HG03520 (cell line): ENCODE data around the gene KLHL4.
"Not testable (repeated sequence)": the region's sequence is repeated elsewhere in the genome, so short reads cannot be mapped to it uniquely, and the experiment has no call there.

ENCODE experiments used
- ATAC-seq: cut with Tn5 transposase; IDR thresholded peaks from one replicate; pipeline ENCODE4 v1.9.1; 2021; ENCODE audit warnings: mild to moderate bottlenecking, moderate library complexity; ENCODE audit not compliant: unreplicated experiment

The KLHL4 gene

DNA sequence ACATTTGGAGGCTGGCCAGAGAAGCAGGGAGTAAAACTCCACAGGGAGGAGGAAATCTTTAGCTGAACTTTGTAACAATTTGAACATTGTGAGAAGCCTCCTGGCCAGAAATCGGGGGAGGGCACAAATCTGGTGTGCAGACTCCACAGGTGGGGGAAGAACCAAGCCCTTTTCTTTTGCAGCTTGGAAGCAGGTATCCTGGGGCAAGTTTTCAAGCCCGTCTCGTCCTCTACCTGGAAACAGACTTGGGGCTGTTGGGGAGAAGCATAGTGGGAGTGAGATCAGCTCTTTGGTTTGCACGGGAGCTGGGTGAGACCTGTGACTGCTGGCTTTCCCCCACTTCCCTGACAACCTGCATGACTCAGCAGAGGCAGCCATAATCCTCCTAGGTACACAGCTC is 123.8 kb downstream of the KLHL4 start:
- not testable (repeated sequence) for ATAC-seq

DNA sequence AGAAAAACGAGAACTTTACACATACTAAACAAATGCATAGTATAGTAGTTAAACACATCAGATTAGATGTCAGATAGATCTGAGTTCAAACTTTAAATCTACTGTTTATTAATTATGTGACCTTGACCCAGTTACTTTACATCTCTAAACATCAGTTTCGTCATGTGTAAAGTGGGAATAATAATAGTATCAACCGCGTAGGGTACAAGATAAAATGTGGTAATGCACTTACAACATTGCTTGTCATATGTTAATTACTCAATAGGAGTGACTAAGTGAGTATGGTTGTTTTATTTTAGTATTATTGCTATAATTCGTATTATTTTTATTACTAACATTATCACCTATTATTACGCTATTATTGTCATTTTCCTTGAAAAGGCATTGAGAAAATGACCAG is 144.2 kb downstream of the KLHL4 start:
- no peak for ATAC-seq

DNA sequence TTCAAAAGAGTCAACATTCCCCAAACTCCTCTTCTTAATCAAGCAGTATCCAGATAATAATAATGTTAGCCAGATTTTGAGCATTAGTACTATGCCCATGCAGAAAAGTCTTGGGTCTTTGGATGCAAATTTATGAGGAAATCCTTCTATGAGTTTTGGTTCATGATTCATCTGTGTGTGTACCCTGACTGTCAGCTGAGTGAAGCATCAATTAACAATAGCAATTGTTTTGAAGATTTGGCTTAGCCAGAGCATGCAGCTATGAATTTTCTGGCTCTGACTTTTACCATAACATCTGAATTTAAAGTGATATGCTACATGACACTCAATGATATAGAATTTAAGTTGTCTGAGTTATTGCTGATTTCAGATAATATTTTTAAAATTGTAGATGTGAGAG is 145.8 kb downstream of the KLHL4 start:
- ATAC-seq: no peak

DNA sequence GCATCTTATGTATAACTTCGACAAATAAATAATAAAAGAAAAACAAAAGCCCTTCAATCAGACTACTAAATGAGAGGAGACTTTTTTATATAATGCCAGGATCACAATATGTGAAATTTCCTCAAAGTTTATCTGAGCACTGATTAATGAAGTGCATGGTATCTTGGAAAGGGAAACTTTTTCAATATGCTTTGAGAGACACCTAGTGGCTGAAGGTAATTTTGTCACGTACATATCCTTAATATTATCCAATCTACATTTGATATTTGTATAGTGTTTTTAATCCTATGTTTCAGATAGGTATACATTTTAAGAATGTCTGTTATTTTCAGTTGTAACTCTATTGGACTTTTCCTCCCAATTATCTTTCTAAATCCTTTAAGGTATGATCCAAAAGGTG is 146.8 kb downstream of the KLHL4 start:
- ATAC-seq: no peak

DNA sequence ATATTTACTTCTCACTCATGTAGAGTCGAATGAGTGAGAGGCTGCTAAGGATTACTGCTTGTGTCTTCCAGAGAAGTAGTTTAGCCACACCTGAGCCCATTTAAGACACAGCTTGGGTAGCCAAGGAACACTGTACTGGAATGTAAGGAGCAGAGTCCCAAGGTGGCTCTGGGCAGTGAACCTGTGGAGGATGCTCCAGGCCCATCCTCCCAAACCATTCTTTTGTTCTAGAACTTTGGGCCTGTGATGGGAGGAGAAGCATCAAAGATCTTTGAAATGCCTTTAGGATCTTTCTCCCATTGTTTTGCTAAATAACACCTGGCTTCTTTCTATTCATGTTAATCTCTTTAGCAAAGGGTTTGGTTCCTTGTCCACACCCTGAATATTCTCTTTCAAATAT is 162.2 kb downstream of the KLHL4 start:
- ATAC-seq: no peak

DNA sequence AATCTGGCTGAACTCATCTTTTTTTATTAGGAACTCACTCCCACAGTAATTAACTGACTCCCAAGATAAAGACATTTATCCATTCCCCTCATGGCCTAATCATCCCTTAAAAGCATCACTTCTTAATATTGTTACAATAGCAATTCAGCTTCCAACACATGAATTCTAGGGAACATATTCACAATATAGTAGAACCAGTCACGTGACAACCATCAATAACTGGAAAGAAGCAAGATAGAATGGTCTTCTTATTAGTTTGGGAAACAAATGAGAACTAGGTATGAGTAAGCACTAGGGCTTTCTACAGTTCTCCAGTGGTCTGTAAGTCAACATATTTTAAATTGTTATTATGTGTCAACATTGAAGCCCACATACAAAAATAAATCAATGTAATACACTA is 170.1 kb downstream of the KLHL4 start:
- ATAC-seq: no peak

DNA sequence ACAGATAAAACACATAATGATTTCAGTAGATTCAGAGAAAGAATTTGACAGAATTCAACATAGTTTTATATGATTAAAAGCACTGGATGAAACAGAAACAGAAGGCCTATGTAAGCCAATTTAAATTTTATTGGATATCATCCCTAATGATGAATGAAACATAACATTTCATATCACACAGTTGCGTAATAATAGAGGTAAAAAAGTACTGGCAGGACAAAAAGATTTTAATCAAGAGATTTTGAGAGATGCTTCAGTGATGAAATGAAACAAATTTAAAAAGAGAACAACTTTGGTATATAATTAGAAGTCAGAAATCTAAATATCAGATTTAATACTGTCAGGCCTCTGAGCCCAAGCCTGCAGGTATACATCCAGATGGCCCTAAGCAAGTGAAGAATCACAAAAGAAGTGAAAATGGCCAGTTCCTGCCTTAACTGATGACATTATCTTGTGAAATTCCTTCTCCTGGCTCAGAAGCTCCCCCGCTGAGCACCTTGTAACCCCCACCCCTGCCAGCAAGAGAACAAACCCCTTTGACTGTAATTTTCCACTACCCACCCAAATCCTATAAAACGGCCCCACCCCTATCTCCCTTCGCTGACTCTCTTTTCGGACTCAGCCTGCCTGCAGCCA is 170.6 kb downstream of the KLHL4 start:
- ATAC-seq: not testable (repeated sequence)

DNA sequence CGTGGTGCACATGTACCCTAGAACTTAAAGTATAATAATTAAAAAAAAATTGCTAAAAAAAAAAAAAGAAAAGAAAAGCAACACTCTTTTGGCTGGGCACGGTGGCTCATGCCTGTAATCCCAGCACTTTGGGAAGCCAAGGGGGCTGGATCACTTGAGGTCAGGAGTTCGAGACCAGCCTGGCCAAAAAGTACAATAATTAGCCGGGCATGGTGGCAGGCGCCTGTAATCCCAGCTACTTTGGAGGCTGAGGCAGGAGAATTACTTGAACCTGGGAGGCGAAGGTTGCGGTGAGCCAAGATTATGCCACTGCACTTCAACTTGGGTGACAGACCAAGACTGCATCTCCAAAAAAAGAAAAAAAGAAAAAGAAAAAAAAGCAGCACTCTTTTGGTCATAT is 171.6 kb downstream of the KLHL4 start:
- not testable (repeated sequence) for ATAC-seq

DNA sequence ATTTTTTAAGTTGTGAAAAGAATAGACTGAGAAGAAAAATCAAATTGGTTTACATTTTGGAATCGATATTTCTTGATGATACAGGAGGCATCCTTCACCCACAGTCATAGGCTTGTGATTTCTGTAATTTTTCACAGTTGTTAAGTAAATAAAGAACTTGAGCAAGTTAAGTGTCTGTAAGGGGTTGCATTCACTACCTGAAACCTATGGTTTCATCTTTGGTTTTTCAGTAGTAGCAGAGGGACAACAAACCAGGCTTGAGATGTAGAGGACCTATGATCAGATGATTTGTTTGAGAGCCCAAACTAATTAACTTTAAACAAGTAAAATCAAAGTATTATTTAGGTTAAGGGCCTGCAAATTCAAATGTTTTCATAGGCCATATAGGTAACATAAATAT is 175.6 kb downstream of the KLHL4 start:
- ATAC-seq: no peak

DNA sequence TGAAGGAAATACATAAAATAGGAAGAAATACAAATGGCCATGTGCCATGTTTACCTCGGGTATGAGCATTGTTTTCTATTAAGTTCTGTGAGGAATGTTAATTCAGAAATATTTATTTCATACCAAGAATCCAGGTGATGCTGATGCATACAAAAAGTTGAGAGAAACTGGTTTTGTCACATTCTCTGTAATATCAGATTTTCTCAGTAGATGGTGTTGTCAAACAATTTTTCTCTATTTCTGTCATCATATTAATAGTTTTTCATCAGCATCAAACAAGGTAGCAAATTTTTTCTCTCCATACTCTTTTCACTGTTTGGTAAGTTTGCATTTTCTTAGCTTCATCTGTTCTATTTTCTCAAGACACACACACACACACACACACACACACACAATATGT is 179.8 kb downstream of the KLHL4 start:
- no peak for ATAC-seq

DNA sequence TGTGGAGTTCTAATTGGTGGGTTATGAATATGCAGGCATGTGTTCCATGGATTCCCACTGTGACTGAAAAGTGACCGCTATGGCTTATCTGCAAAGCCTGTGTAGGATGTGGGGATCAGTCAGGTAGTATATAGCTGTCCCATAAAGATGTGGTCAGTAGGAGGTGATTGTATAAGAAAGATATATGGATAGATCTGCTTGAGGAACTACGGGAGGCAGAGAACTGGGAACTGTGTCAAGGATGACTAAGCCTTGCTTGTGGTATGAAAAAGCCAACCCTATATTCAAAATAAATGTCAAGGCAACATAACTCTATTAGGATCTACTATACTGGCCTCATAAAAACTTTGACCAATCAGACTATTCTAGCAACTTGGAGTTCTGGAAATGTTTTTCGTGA is 185.2 kb downstream of the KLHL4 start:
- no peak for ATAC-seq

DNA sequence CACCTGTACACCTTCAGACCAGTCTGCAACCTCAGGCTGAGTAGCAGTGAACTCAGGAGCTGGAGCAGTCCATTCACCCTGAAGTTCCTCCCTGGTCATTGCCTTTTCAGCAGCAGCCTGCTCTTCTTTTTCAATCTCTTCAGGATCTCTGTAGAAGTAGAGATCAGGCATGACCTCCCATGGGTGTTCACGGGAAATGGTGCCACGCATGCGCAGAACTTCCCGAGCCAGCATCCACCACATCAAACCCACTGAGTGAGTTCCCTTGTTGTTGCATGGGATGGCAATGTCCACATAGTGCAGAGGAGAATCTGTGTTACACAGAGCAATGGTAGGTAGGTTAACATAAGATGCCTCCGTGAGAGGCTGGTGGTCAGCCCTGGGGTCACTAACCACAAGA is 185.9 kb downstream of the KLHL4 start:
- not testable (repeated sequence) for ATAC-seq

DNA sequence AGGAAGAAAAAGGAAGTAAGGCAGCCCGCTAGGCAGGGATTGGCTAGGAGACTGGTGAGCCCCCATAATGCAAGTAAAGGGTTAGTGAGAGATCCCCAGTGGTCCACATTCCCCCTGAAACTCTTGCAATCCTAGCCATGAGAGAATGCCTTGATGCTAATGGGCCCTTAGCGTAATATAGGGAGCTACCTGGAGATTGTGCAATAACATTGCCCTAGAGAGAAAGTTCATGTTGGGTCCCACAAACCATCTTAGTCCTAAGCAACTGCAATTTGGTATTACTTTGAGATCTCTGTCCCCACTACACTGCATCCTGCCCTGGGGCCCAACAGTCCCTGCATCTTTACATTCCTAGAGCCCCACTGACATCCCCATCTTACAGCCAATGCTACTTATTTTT is 188.5 kb downstream of the KLHL4 start:
- ATAC-seq: no peak

DNA sequence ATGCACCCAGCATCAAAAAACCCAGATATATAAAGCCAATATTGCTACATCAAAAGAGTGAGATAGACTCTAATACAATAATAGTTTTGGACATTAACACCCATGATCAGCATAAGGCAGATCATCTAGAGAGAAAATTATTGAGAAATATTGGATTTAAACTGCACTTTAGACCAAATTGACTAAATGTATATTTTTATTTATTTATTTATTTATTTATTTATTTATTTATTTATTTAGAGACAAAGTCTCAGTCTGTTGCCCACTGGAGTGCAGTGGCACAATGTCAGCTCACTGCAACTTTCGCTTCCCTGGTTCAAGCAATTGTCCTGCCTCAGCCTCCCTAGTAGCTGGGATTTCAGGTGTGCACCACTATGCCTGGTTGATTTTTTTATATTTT is 193.0 kb downstream of the KLHL4 start:
- no peak for ATAC-seq
